G401 (cell line): ENCODE measurements around the gene TMSB10. TPM values are rescaled to one million over a fixed set of nuclear protein-coding genes. Genes with fewer than 3 reads are reported as not detected.
"Not testable (repeated sequence)": the region's sequence is repeated elsewhere in the genome, so short reads cannot be mapped to it uniquely, and the experiment has no call there.

Experiments used
- DNase-seq: peaks from one replicate; pipeline ENCODE4 v3.0.0-alpha.2; 2015; ENCODE audit warnings: low spot score
- in situ Hi-C: cut with HindIII; loops from 2 replicates; pipeline ENCODE4 v1.10.0; 2016; ENCODE audit warnings: low sequenced_read_pairs, mixed read lengths
- total RNA-seq: library from RNA; depleted of rRNA; stranded (reverse); fragments of >200 nt; shearing (Covaris generic); gene quantifications from 2 replicates; pipeline ENCODE4 v1.2.3, GENCODE V29; 2014; rRNA removed

The TMSB10 gene
- total RNA-seq, result 1,848 and 2,842 TPM in 2 replicates

DNA sequence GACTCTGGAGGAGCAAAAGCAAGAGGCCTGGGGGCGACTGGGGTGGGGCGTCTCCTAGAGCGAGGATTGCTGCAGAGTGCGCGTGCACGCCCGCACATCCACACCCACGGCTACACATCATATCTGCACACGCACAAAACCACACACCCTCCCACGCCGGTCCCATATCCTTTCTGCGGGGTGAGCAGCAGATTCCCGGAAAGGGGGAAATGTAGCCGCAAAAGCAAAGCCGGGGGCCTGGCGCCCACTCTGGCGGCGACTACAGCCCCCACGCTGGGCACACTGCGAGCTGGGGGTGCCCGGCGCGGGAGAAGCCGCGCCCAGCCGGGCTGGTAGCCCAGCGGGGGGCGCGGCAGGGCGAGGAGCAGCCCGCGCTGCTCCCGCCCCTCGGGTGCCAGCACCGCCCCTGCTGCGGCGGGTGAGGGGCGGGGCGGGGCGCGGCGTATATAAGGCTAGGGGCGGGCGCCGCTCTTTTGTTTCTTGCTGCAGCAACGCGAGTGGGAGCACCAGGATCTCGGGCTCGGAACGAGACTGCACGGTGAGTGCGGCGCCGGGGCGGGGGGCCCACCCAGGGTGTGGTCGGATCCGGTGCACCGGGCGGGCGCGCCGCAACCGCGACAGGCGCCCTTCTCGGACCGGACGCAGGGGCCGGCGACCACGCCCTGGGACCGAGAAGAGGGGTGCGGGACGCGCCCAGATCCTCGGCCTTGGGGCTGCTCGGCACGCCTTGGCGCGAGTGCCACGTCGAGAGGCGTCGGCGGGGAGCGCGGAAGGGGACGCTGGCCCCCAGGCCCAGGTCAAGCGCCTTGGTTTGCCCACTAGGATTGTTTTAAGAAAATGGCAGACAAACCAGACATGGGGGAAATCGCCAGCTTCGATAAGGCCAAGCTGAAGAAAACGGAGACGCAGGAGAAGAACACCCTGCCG, at the start of gene TMSB10:
TMSB10 (plus strand) TSS at position 476 of the 927 bp plus-strand sequence.
- DNase-seq, result peak; percentile 67
- in situ Hi-C loops, result no loop called here

GRCh38 chr2:84855731-84856130, 49.7 kb upstream of the TMSB10 start:
- in situ Hi-C loops, result no loop called here
- no peak for DNase-seq

GRCh38 chr2:84856787-84857186, 48.7 kb upstream of the TMSB10 start:
- in situ Hi-C loops, result no loop called here
- DNase-seq, result no peak

DNA sequence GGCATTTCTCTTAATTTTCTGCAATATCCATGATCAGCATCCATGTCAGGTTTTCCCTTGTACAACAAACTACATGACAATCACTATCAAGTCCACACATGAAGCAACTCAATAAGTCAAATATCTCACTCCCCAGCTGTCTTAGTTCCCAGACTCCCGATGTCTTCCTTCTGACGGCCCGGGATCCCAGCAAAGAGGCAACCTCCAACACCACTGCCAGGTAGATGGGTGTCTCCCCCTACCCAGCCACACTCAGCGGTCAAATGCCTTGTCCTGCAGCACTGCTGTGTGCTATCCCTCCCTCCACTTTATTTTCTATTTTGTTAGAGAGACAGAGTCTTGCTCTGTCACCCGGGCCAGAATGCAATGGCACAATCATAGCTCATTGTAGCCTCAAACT, 47.9 kb upstream of the TMSB10 start:
- in situ Hi-C loops, result no loop called here
- DNase-seq, result no peak

DNA sequence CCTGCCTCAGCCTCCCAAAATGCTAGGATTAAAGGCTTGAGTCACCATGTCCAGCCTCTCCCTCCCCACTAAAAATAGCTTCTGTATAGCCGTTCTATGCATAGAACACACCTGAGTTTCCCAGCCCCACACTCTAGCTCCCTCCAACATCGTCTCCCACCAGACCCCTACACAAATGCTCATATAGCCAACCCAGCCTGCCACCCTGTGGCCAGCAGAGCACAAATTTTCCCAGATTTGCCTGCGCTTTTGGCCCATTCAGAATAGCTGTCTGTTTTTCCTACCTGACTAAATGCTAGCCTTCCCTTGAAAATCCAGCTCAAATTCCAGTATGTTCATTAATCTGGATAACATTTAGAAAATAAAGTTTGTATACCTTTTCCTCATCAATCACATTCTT, 47.3 kb upstream of the TMSB10 start:
- DNase-seq, result no peak
- in situ Hi-C loops, result no loop called here

- no peak for DNase-seq
- in situ Hi-C loops, result no loop called here
Observed at GRCh38 chr2:84858937-84859336, 46.5 kb upstream of the TMSB10 start.

DNA sequence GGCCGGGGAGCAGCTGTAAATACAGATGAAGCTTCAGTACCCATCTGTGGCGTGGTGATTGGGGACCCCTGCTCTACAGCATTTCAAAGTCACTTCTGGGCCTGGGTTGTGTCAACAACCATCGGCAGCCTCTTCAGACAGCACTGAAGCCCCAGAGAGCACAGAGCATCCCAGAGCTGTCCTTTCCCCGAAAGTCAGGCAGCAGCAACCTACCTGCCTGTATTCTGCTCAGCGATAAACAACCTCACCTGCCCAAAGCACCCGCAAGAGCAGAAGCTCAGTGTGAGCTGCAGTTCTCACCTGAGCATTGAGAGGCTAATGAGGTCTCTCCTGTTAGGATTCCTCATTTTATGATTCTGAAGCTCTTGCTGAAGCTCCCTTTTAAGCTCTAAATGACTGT, 43.9 kb upstream of the TMSB10 start:
- no peak for DNase-seq
- in situ Hi-C loops, result no loop called here

DNA sequence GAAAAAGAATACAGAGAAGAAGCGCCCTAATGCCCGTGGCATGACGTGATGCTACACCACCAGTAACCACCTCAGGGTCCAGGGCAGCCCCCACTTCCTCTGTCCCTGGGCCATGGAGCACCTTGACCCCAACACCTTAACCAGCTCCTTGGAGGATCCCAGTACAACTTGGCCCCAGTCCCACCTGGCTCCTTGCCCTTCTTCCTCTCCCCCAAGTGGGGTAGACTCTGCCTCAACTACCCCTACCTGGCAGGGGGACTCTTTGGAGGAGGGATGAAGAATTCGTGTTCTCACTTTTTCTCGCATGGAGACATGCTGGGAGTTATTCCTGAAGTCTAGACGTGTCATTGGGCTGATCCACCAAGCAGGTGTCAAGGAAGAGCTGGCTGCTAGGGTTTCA, 43.5 kb upstream of the TMSB10 start:
- in situ Hi-C loops, result no loop called here
- no peak for DNase-seq

- peak; percentile 63 for DNase-seq
- in situ Hi-C loops, result no loop called here
Observed at GRCh38 chr2:84865181-84865783, 40.2 kb upstream of the TMSB10 start.

DNA sequence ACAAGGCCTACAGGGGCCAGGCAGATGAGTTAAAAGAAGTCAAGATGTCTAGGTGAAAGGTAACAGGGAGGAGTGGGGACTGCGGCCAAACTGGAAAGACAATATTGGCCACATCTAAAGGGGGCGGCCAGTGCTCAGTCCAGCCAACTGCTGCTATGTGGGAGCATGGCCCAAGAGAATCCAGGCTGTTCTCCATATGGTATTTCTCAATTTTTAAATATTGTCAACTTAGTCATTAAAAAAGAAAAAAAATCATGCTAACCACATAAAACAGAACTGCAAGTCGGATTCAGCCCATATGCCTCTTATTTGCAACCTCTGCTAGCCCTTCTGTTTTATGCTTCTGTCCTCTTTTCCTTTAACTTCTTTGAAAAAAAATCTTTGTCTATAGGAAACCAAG, 39.3 kb upstream of the TMSB10 start:
- no peak for DNase-seq
- in situ Hi-C loops, result no loop called here

GRCh38 chr2:84868327-84868726, 37.1 kb upstream of the TMSB10 start:
- in situ Hi-C loops, DNase-seq: not testable (repeated sequence)

DNA sequence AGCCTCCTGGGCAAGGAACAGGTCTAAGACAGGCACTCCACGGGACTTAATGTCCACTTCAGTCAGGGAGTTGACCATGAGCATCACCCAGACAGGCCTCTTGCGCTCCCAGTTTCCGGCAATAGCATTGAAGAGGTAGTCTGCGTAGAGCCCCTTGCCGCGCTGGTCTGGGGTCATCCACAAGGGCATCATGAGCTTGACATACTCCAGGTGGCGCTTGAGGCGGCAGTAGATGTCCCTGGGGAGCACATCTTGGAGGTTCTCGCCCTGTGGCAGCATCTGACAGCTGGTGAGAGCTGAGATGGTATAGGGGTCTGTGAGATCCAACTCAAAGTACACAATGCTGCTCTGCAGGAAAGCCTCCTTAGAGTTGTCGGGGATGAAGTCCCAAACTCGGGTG, 35.1 kb upstream of the TMSB10 start:
- in situ Hi-C loops, result no loop called here
- DNase-seq, result no peak

GRCh38 chr2:84872691-84873090, 32.8 kb upstream of the TMSB10 start:
- DNase-seq, in situ Hi-C loops: not testable (repeated sequence)

- in situ Hi-C loops, result no loop called here
- DNase-seq, result no peak
Observed at GRCh38 chr2:84873350-84873749, 32.1 kb upstream of the TMSB10 start.

- no peak for DNase-seq
- in situ Hi-C loops, result no loop called here
Observed at GRCh38 chr2:84874381-84875212, 30.9 kb upstream of the TMSB10 start.

DNA sequence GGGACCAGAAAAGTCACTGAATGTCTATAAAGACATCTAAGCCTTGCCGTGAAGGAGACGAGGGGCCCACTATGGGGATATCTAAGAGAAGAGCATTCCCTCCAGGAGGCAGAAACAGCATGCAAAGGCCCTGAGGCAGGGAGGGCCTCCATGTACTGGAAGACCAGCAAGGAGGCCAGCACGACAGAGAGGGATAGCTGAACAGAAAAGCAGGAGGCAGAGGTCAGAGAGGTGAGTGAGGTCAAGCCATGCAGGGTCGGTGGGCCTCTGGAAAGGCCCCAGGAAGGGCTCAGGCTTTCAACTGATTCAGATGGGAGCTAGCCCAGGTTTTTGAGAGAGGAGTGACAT, 30.3 kb upstream of the TMSB10 start:
- in situ Hi-C loops, result no loop called here
- DNase-seq, result no peak

GRCh38 chr2:84875619-84876018, 29.8 kb upstream of the TMSB10 start:
- DNase-seq, in situ Hi-C loops: not testable (repeated sequence)

GRCh38 chr2:84876369-84876768, 29.1 kb upstream of the TMSB10 start:
- no peak for DNase-seq
- in situ Hi-C loops, result no loop called here

GRCh38 chr2:84878459-84878858, 27.0 kb upstream of the TMSB10 start:
- in situ Hi-C loops, result no loop called here

More at GRCh38 chr2:84878459-84878858, 27.0 kb upstream of the TMSB10 start:
- DNase-seq, result no peak
